ENCODE measurements around the gene HMGN3. TPM values are rescaled to one million over a fixed set of nuclear protein-coding genes. Genes with fewer than 3 reads are reported as not detected.

Gene HMGN3
- total and polyA plus RNA-seq, 2 of the 13 experiments (the other 11 are each of a cell fraction or from before 2014, with no cell fraction given), result 67.9 to 145 TPM

GRCh38 chr6:79234150-79235022, at the start of gene HMGN3 (continued):
- TF ChIP-seq NFIB (CRISPR knock-in tag; IDR thresholded peaks at IDR 0.05; ENCODE audit: borderline replicate concordance) (0 out of 2 replicates have a peak, but pooled peaks have one; percentile 63), ZSCAN21 (CRISPR knock-in tag; IDR thresholded peaks at IDR 0.05; ENCODE audit: borderline replicate concordance) (peak; percentile 94), IKZF1 (IDR thresholded peaks at IDR 0.05) (no peak), CCDC6 (CRISPR knock-in tag; IDR thresholded peaks at IDR 0.05) (peak; percentile 88), SATB2 (CRISPR knock-in tag; IDR thresholded peaks at IDR 0.05) (peak; percentile 81; the same call in 1 of the 2 replicates), SNAI1 (CRISPR knock-in tag; IDR thresholded peaks at IDR 0.05; ENCODE audit: borderline replicate concordance) (no peak; the same call in 1 of the 2 replicates), ZNF354B (CRISPR knock-in tag; IDR thresholded peaks at IDR 0.05) (0 out of 2 replicates have a peak, but pooled peaks have one; percentile 14), ZNF501 (CRISPR knock-in tag; IDR thresholded peaks at IDR 0.05) (peak; percentile 71), TBX2 (CRISPR knock-in tag; IDR thresholded peaks at IDR 0.05; ENCODE audit: borderline replicate concordance) (peak; percentile 70; the same call in 1 of the 2 replicates), ZNF512B (CRISPR knock-in tag; IDR thresholded peaks at IDR 0.05; ENCODE audit: borderline replicate concordance) (no peak), HOMEZ (CRISPR knock-in tag; IDR thresholded peaks at IDR 0.05; ENCODE audit: low read depth) (peak; percentile 95), ZNF264 (CRISPR knock-in tag; IDR thresholded peaks at IDR 0.05) (no peak), ASH2L (IDR thresholded peaks at IDR 0.05; ENCODE audit: insufficient read length, low read depth, low read length) (peak; percentile 82), ZNF24 (IDR thresholded peaks at IDR 0.05) (no peak), SRF (IDR thresholded peaks at IDR 0.05; ENCODE audit: low read depth, low read length) (no peak), ATF5 (CRISPR knock-in tag; IDR thresholded peaks at IDR 0.05; ENCODE audit: low read depth) (0 out of 2 replicates have a peak, but pooled peaks have one; percentile 47), NR2F6 (IDR thresholded peaks at IDR 0.05) (no peak), NR2F6 (CRISPR knock-in tag; IDR thresholded peaks at IDR 0.05) (peak; percentile 53), ZNF556 (CRISPR knock-in tag; IDR thresholded peaks at IDR 0.05; ENCODE audit: borderline replicate concordance) (0 out of 2 replicates have a peak, but pooled peaks have one; percentile 15)
- TF ChIP-seq, protein P1, sequence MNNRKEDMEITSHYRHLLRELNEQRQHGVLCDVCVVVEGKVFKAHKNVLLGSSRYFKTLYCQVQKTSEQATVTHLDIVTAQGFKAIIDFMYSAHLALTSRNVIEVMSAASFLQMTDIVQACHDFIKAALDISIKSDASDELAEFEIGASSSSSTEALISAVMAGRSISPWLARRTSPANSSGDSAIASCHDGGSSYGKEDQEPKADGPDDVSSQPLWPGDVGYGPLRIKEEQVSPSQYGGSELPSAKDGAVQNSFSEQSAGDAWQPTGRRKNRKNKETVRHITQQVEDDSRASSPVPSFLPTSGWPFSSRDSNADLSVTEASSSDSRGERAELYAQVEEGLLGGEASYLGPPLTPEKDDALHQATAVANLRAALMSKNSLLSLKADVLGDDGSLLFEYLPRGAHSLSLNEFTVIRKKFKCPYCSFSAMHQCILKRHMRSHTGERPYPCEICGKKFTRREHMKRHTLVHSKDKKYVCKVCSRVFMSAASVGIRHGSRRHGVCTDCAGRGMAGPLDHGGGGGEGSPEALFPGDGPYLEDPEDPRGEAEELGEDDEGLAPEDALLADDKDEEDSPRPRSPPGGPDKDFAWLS (CRISPR knock-in tag; IDR thresholded peaks at IDR 0.05; ENCODE audit: borderline replicate concordance), result no peak
- TF ChIP-seq, protein P2, sequence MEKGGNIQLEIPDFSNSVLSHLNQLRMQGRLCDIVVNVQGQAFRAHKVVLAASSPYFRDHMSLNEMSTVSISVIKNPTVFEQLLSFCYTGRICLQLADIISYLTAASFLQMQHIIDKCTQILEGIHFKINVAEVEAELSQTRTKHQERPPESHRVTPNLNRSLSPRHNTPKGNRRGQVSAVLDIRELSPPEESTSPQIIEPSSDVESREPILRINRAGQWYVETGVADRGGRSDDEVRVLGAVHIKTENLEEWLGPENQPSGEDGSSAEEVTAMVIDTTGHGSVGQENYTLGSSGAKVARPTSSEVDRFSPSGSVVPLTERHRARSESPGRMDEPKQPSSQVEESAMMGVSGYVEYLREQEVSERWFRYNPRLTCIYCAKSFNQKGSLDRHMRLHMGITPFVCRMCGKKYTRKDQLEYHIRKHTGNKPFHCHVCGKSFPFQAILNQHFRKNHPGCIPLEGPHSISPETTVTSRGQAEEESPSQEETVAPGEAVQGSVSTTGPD (CRISPR knock-in tag; IDR thresholded peaks at IDR 0.05), result no peak

Data from HepG2 (cell line).